ENCODE data around the gene GAB3.
"Not testable (repeated sequence)": the region's sequence is repeated elsewhere in the genome, so short reads cannot be mapped to it uniquely, and the experiment has no call there.

The GAB3 gene

GRCh38 chrX:154698630-154699248 is 52.1 kb downstream of the GAB3 start:
- no peak for DNase-seq
- Mint-ChIP-seq H3K27ac (no peak overlapping the region), H3K27me3 (no peaks in the 10 kb centered on the region), H3K4me3 (no peak overlapping the region), H3K4me1 (ENCODE audit: low read depth in 2 of 2) (peaks cover 18 to 25% of the 10 kb centered on the region in 2 donors), H3K9me3 (no peaks in the 10 kb centered on the region), H3K36me3 (ENCODE audit: insufficient read depth) (peaks cover 53% of the 10 kb centered on the region)
- no peak for ATAC-seq (replicated peaks)

DNA sequence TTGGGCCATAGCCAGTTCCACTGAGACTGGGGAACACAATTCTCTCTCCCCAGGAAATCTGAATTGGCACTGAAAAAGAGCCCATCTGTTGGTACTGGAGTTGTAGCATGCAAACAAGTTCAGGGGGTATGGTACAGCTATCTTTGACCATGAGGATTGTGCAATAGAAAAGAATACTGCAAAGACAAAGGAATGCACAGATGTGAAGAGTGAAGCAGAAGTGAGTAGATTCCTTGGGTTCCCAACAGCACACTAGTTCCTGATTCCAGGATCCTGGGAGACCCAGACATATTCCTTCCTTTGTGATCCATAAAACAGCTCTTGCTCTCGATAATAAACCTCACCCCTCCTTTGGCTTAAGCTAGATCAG is 54.2 kb downstream of the GAB3 start:
- ATAC-seq (replicated peaks) (no peak), DNase-seq (no peak)
- Mint-ChIP-seq H3K4me3 (no peak overlapping the region), H3K27me3 (no peaks in the 10 kb centered on the region), H3K36me3 (ENCODE audit: insufficient read depth) (peaks cover 45% of the 10 kb centered on the region), H3K27ac (peak overlapping the region in 1 of 2 donors; percentile 41), H3K4me1 (ENCODE audit: low read depth in 2 of 2) (peaks cover 9 to 20% of the 10 kb centered on the region in 2 donors), H3K9me3 (no peaks in the 10 kb centered on the region)

DNA sequence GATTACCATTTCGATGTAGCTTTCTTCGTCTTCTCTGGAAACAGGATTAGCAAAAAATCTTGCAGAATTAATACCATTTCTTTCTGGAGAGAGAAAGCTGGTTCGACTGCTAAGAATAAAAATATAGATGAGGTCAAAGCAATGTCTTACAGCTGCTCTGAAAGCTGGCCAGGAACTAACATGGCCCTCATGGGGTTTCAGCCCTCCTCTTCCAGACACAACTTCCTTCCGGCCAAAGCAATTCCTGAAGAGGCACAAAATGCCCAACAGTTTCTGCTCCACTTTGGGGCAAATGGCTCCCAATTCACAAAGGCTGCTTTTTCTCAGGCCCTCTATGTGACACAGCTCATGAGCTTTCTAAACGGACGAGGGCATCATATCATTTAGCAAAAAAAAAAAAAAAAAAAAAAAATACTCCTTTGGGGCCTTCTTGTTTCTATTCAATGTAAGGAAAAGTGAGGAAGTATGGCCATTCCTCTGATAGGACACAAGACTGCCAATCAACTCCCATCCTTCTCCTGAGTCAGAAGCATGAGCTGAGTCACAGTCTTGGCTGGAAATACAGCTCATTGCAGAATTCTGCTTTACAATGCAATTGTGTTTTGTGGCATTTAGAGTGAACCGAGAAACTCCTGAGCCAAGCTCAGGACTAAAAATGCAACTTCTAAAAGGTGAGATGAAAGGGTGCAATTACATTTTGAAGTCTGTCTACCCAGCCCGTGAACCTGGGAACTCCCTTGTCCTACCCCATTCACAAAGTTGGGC is 54.8 kb downstream of the GAB3 start:
- ATAC-seq (replicated peaks) (no peak), DNase-seq (no peak)
- Mint-ChIP-seq H3K27me3 (no peaks in the 10 kb centered on the region), H3K9me3 (no peaks in the 10 kb centered on the region), H3K36me3 (ENCODE audit: insufficient read depth) (peaks cover 44% of the 10 kb centered on the region), H3K4me1 (ENCODE audit: low read depth in 2 of 2) (peaks cover 9 to 14% of the 10 kb centered on the region in 2 donors), H3K4me3 (no peak overlapping the region), H3K27ac (peak overlapping the region in 1 of 2 donors; percentile 41)

- H3K27ac Mint-ChIP-seq, result peak overlapping the region in 1 of 2 donors; percentile 19
- peaks cover 38% of the 10 kb centered on the region for H3K36me3 Mint-ChIP-seq (ENCODE audit: insufficient read depth)
- H3K9me3 Mint-ChIP-seq, result no peaks in the 10 kb centered on the region
- peaks cover 1 to 9% of the 10 kb centered on the region in 2 donors for H3K4me1 Mint-ChIP-seq (ENCODE audit: low read depth in 2 of 2)
- no peak overlapping the region for H3K4me3 Mint-ChIP-seq
- no peaks in the 10 kb centered on the region for H3K27me3 Mint-ChIP-seq
- DNase-seq (no peak), ATAC-seq (replicated peaks) (no peak)
These were observed 57.5 kb downstream of the GAB3 start for GRCh38 chrX:154693394-154693793.

- peaks cover 35% of the 10 kb centered on the region for H3K36me3 Mint-ChIP-seq (ENCODE audit: insufficient read depth)
- not testable (repeated sequence) for H3K27me3 Mint-ChIP-seq
These were observed 60.4 kb downstream of the GAB3 start for GRCh38 chrX:154690438-154690837.

DNA sequence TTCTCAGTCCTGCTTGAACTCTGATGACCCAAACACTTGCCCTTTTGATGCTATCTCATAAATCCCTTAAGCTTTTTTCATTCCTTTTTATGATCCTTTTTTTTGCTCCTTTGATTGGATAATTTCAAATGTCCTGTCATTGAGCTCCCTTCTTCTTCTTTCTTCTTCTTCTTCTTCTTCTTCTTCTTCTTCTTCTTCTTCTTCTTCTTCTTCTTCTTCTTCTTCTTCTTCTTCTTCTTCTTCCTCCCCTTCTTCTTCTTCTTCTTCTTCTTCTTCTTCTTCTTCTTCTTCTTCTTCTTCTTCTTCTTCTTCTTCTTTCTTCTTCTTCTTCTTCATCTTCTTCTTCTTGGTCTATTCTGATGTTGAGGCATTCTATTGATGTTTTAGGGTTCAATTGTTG is 78.8 kb downstream of the GAB3 start:
- H3K4me3 Mint-ChIP-seq; ATAC-seq (replicated peaks); H3K27me3 Mint-ChIP-seq; H3K4me1 Mint-ChIP-seq (ENCODE audit: low read depth in 2 of 2); H3K27ac Mint-ChIP-seq; DNase-seq: not testable (repeated sequence)
- Mint-ChIP-seq H3K9me3 (peaks cover 9 to 12% of the 10 kb centered on the region in 2 donors), H3K36me3 (ENCODE audit: insufficient read depth) (peaks cover 15% of the 10 kb centered on the region)

More at GRCh38 chrX:154690438-154690837, 60.4 kb downstream of the GAB3 start:
- not testable (repeated sequence) for H3K27ac Mint-ChIP-seq; DNase-seq; H3K9me3 Mint-ChIP-seq; ATAC-seq (replicated peaks); H3K4me3 Mint-ChIP-seq
- peaks cover 4 to 12% of the 10 kb centered on the region in 2 donors for H3K4me1 Mint-ChIP-seq (ENCODE audit: low read depth in 2 of 2)

- H3K27me3 Mint-ChIP-seq; DNase-seq; H3K27ac Mint-ChIP-seq; H3K4me1 Mint-ChIP-seq (ENCODE audit: low read depth in 2 of 2); ATAC-seq (replicated peaks); H3K4me3 Mint-ChIP-seq: not testable (repeated sequence)
- Mint-ChIP-seq H3K36me3 (ENCODE audit: insufficient read depth) (peaks cover 11% of the 10 kb centered on the region), H3K9me3 (peaks cover 9 to 12% of the 10 kb centered on the region in 2 donors)
These were observed 80.0 kb downstream of the GAB3 start for GRCh38 chrX:154670848-154671247.

DNA sequence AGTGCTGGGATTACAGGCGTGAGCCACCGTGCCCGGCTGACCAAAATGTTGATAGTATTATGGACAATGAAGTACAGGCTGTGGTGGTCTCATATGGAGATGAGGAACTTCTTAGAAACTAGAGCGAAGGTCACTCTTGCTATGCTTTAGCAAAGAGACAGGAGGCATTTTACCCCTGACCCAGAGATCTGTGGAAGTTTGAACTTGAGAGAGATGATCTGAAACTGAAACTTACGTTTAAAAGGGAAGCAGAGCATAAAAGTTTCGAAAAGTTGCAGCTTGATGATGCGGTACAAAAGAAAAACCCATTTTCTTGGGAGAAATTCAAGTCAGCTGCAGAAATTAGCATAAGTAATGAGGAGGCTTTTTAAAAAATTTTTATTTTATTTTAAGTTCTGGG is 89.0 kb downstream of the GAB3 start:
- Mint-ChIP-seq H3K27me3 (no peaks in the 10 kb centered on the region), H3K36me3 (ENCODE audit: insufficient read depth) (no peaks in the 10 kb centered on the region), H3K9me3 (no peaks in the 10 kb centered on the region), H3K27ac (peak overlapping the region in 1 of 2 donors; percentile 49), H3K4me3 (no peak overlapping the region), H3K4me1 (ENCODE audit: low read depth in 2 of 2) (no peaks in the 10 kb centered on the region)
- DNase-seq, result no peak
- ATAC-seq (replicated peaks), result no peak

GRCh38 chrX:154661170-154661569 is 89.7 kb downstream of the GAB3 start:
- H3K4me3 Mint-ChIP-seq, result no peak overlapping the region
- no peaks in the 10 kb centered on the region for H3K9me3 Mint-ChIP-seq
- DNase-seq (no peak), ATAC-seq (replicated peaks) (no peak)
- no peaks in the 10 kb centered on the region for H3K4me1 Mint-ChIP-seq (ENCODE audit: low read depth in 2 of 2)
- no peak overlapping the region for H3K27ac Mint-ChIP-seq
- no peaks in the 10 kb centered on the region for H3K36me3 Mint-ChIP-seq (ENCODE audit: insufficient read depth)
- H3K27me3 Mint-ChIP-seq, result no peaks in the 10 kb centered on the region

DNA sequence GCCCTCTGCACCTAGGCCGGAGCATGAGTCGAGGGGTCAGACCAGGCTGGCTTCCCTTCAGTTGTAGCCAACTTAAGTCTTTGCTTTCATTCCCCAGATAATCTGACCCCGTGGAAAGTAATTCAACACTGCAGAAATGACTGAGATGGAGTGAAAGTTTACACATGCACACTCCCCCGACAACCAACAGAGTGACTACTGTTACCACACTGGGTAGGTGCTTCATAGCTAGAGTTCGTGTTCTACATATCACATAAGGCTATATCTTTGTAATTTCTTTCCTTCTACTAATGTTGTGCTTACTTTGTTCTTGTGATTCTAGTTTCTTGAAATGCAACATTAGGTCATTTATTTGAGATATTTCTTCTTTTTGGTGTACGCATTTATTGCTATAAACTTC is 90.3 kb downstream of the GAB3 start:
- DNase-seq, result no peak
- Mint-ChIP-seq H3K27ac (no peak overlapping the region), H3K4me1 (ENCODE audit: low read depth in 2 of 2) (no peaks in the 10 kb centered on the region), H3K27me3 (no peaks in the 10 kb centered on the region), H3K9me3 (no peaks in the 10 kb centered on the region), H3K36me3 (ENCODE audit: insufficient read depth) (no peaks in the 10 kb centered on the region), H3K4me3 (no peak overlapping the region)
- ATAC-seq (replicated peaks), result no peak

- ATAC-seq (replicated peaks) (no peak), DNase-seq (no peak)
- no peaks in the 10 kb centered on the region for H3K9me3 Mint-ChIP-seq
- no peaks in the 10 kb centered on the region for H3K4me1 Mint-ChIP-seq (ENCODE audit: low read depth in 2 of 2)
- H3K4me3 Mint-ChIP-seq, result no peak overlapping the region
- H3K36me3 Mint-ChIP-seq (ENCODE audit: insufficient read depth), result no peaks in the 10 kb centered on the region
- peak overlapping the region in 1 of 2 donors; percentile 33 for H3K27ac Mint-ChIP-seq
- H3K27me3 Mint-ChIP-seq, result no peaks in the 10 kb centered on the region
These were observed 91.9 kb downstream of the GAB3 start for GRCh38 chrX:154658957-154659356.

GRCh38 chrX:154658187-154658586 is 92.7 kb downstream of the GAB3 start:
- ATAC-seq (replicated peaks), result no peak
- DNase-seq, result no peak
- Mint-ChIP-seq H3K27me3 (no peaks in the 10 kb centered on the region), H3K4me1 (ENCODE audit: low read depth in 2 of 2) (no peaks in the 10 kb centered on the region), H3K9me3 (no peaks in the 10 kb centered on the region), H3K36me3 (ENCODE audit: insufficient read depth) (no peaks in the 10 kb centered on the region), H3K4me3 (no peak overlapping the region), H3K27ac (no peak overlapping the region)

DNA sequence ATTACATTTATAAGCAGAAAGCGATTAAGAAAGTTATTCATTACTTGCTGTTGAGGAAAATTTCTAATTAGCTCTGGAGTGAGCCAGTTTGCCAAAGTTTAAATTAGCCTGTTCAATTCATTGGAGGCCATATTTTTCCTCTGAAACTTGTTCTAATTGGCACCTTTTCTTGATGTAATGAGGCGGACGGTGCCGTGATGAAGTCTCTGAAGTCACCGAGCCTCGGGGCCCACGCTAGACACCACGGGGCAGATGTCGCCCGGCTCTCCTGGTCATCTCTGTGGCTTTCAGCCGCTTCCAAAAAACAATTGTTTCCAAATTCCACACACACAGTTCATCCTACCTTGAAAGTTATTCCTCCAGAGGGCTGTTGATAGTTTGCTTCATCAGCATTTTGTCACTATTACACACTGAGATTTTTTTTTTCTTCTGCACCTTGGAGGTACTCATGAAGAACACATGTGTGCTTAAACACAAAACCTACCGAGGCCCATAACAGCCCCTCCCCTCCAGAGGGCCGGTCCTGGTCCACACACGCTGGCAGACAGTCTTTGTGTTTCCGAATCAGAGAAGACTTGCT is 93.6 kb downstream of the GAB3 start:
- H3K4me1 Mint-ChIP-seq (ENCODE audit: low read depth in 2 of 2), result no peaks in the 10 kb centered on the region
- H3K36me3 Mint-ChIP-seq (ENCODE audit: insufficient read depth), result no peaks in the 10 kb centered on the region
- ATAC-seq (replicated peaks), result no peak
- no peak for DNase-seq
- H3K9me3 Mint-ChIP-seq, result no peaks in the 10 kb centered on the region
- H3K27ac Mint-ChIP-seq, result no peak overlapping the region
- H3K4me3 Mint-ChIP-seq, result no peak overlapping the region
- no peaks in the 10 kb centered on the region for H3K27me3 Mint-ChIP-seq

DNA sequence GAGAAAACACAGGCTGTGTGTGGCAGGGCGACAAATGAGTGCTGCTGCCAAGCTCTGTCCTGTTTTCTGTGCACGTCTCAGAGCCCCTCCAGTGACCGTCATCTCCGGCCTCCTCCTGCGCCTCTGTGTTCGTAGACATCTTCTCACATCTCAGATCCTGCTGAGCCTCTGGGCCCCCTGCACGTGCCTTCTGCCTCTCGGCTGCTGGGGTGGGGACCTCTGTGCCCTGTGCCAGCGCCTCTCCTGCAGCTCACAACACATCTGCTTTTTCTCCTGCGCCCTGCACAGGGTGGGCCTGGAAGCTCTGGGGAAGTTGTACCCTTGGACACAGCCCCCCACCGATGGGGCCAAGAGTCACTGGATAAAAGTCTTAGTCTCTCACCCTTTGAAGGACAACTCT is 95.1 kb downstream of the GAB3 start:
- Mint-ChIP-seq H3K9me3 (no peaks in the 10 kb centered on the region), H3K4me1 (ENCODE audit: low read depth in 2 of 2) (no peaks in the 10 kb centered on the region), H3K27me3 (no peaks in the 10 kb centered on the region), H3K36me3 (ENCODE audit: insufficient read depth) (no peaks in the 10 kb centered on the region), H3K27ac (no peak overlapping the region), H3K4me3 (no peak overlapping the region)
- no peak for ATAC-seq (replicated peaks)
- DNase-seq, result no peak

Data from effector memory CD8-positive, alpha-beta T cell (primary cell).